Endodermal cell (in vitro differentiated cells): ENCODE results near the gene NFATC1. TPM values are rescaled to one million over a fixed set of nuclear protein-coding genes. Genes with fewer than 3 reads are reported as not detected.

Source experiments
- DNase-seq: peaks from one replicate; pipeline ENCODE4 v3.0.0-alpha.2; 2017
- H3K27ac ChIP-seq: 2 replicates; pipeline ENCODE4 v1.5.1; 2013; ENCODE audit warnings: mild to moderate bottlenecking, low read depth, low read length, moderate library complexity
- H3K27me3 ChIP-seq: 2 replicates; pipeline ENCODE4 v1.6.1; 2013; ENCODE audit warnings: mild to moderate bottlenecking, low read length, moderate library complexity; ENCODE audit not compliant: insufficient read depth, control insufficient read depth, poor library complexity, severe bottlenecking
- H3K36me3 ChIP-seq: 2 replicates; pipeline ENCODE4 v1.7.0; 2013; ENCODE audit warnings: mild to moderate bottlenecking, low read length, moderate library complexity; ENCODE audit not compliant: control insufficient read depth, insufficient read depth
- H3K4me1 ChIP-seq: one replicate; pipeline ENCODE4 v1.7.0; 2013; ENCODE audit warnings: low read length; ENCODE audit not compliant: control insufficient read depth, insufficient read depth
- H3K4me3 ChIP-seq: 2 replicates; pipeline ENCODE4 v1.5.1; 2013; ENCODE audit warnings: mild to moderate bottlenecking, low read length, moderate library complexity
- H3K9ac ChIP-seq: 2 replicates; pipeline ENCODE4 v1.6.1; 2013; ENCODE audit warnings: mild to moderate bottlenecking, low read length, moderate library complexity; ENCODE audit not compliant: poor library complexity, severe bottlenecking; ENCODE audit errors: extremely low read depth
- H3K9me3 ChIP-seq: 2 replicates; pipeline ENCODE4 v1.6.1; 2013; ENCODE audit warnings: mild to moderate bottlenecking, low read length, moderate library complexity; ENCODE audit not compliant: control insufficient read depth
- H3K27ac Mint-ChIP-seq: 2 replicates; pipeline ENCODE4 v1.8.0; 2020; ENCODE audit warnings: mixed read lengths
- H3K27me3 Mint-ChIP-seq: 2 replicates; pipeline ENCODE4 v1.8.0; 2021; ENCODE audit warnings: mild to moderate bottlenecking, mixed read lengths; ENCODE audit not compliant: insufficient read depth
- H3K36me3 Mint-ChIP-seq: 2 replicates; pipeline ENCODE4 v1.8.0; 2020; ENCODE audit warnings: low read depth, mixed read lengths
- H3K4me1 Mint-ChIP-seq: 2 replicates; pipeline ENCODE4 v1.8.0; 2020; ENCODE audit warnings: mixed read lengths
- H3K4me3 Mint-ChIP-seq: 2 replicates; pipeline ENCODE4 v1.8.0; 2020; ENCODE audit warnings: mild to moderate bottlenecking, moderate library complexity, mixed read lengths
- H3K9me3 Mint-ChIP-seq: 2 replicates; pipeline ENCODE4 v1.8.0; 2020; ENCODE audit warnings: mild to moderate bottlenecking, mixed read lengths
- CTCF ChIP-seq: fragments of 200-600 bp; sonication (generic); conservative IDR thresholded peaks from 2 replicates; pipeline ENCODE4 v1.5.0; 2021; ENCODE audit warnings: antibody characterized with exemption, mild to moderate bottlenecking
- WGBS, 2 experiments: methylation state at CpG; one replicate each; pipeline versions ENCODE4 v1.1.5 to v1.1.7; 2013; ENCODE audit warnings: missing lambda C conversion rate in 2 of 2, mixed read lengths in 1 of 2; ENCODE audit not compliant: insufficient coverage in 1 of 2, insufficient read length in 1 of 2; 5-methylcytosine and 5-hydroxymethylcytosine counted together
- total RNA-seq, 2 donors: library from RNA; stranded (reverse); fragmentation: NEBNext Ultra II Directional in 1 of 2; extraction: Animal tissue kit (Norgen Biotek cat#: 25700) in 1 of 2; gene quantifications; 2 replicates in 1 of 2; 3 replicates in 1 of 2; pipeline ENCODE4 v1.2.1, GENCODE V29; 2021

The NFATC1 gene
- total RNA-seq, 2 donors from 2014 or later = 23.4 to 32.5 TPM

DNA sequence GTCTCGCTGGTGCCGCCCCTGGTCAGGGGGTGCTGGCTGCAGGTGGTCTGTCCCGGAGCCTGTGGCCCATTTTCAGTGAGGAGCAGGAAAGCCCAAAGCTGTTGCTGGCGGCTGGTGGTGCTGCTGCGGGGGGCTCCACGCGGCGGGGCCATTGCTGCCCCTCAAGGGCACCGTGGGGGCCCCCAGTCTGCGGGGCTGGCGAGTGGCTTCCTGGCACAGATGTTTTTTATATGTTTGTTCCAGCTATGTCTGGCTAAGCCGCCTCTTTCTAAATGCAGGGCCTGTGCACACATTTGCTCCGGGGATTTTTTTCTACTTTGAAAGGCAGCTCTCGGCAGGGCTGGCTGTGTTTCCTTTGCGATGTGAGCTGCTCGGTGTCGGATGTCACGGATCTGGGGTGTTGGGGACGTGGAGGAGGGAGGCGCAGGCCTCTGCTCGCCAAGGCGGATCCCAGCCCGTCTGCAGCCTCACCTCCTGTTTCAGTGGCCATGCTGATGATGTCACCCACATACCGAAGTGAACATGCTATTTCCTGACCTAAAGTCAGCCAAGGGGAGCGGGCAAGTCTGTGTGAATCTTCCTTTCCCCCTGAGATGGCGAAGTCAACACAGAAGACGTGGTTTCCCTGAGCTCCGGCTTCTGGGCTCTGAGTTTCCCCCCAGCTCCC, 171.9 kb downstream of the NFATC1 start:
- Histone ChIP-seq H3K4me3 (no peak overlapping the region), H3K9me3 (peaks cover 3% of the 10 kb centered on the region), H3K36me3 (no peaks in the 10 kb centered on the region), H3K27me3 (no peaks in the 10 kb centered on the region), H3K4me1 (peaks cover 6% of the 10 kb centered on the region), H3K27ac (peak overlapping the region; percentile 87), H3K9ac (peak overlapping the region; percentile 13)
- Mint-ChIP-seq H3K36me3 (no peaks in the 10 kb centered on the region), H3K9me3 (peaks cover 13% of the 10 kb centered on the region), H3K27me3 (no peaks in the 10 kb centered on the region), H3K27ac (peak overlapping the region; percentile 90), H3K4me3 (no peak overlapping the region), H3K4me1 (peaks cover 24% of the 10 kb centered on the region)
- TF ChIP-seq CTCF = no peak
- peak; percentile 84 for DNase-seq
- WGBS, 2 experiments = 63 to 75% methylated on average over 23 to 28 of the region's 28 CpGs

GRCh38 chr18:79568543-79569205, 172.9 kb downstream of the NFATC1 start:
- Histone ChIP-seq H3K9ac (no peak overlapping the region), H3K27ac (no peak overlapping the region), H3K27me3 (no peaks in the 10 kb centered on the region), H3K36me3 (no peaks in the 10 kb centered on the region), H3K4me1 (peaks cover 6% of the 10 kb centered on the region), H3K9me3 (peaks cover 12% of the 10 kb centered on the region), H3K4me3 (no peak overlapping the region)
- Mint-ChIP-seq H3K27ac (no peak overlapping the region), H3K4me3 (no peak overlapping the region), H3K36me3 (no peaks in the 10 kb centered on the region), H3K4me1 (peaks cover 24% of the 10 kb centered on the region), H3K9me3 (peaks cover 23% of the 10 kb centered on the region), H3K27me3 (no peaks in the 10 kb centered on the region)
- DNase-seq = no peak
- TF ChIP-seq CTCF = no peak
- WGBS, 2 experiments = 95% methylated on average over 11 to 13 of the region's 13 CpGs

DNA sequence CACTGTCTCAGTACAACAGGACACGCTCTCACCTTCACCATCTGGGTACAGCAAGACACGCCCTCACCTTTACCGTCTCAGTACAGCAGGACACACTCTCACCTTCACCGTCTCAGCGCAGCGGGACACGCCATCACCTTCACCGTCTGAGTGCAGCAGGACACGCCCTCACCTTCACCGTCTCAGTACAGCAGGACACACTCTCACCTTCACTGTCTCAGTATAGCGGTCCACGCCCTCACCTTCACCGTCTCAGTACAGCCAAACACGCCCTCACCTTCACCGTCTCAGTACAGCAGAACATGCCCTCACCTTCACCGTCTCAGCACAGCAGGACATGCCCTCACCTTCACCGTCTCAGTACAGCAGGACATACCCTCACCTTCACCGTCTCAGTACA, 174.0 kb downstream of the NFATC1 start:
- Mint-ChIP-seq H3K9me3 (peaks cover 27% of the 10 kb centered on the region), H3K27me3 (no peaks in the 10 kb centered on the region), H3K4me1 (peaks cover 24% of the 10 kb centered on the region), H3K4me3 (no peak overlapping the region), H3K36me3 (no peaks in the 10 kb centered on the region), H3K27ac (no peak overlapping the region)
- no peaks in the 10 kb centered on the region for H3K27me3 ChIP-seq
- H3K9ac ChIP-seq = no peak overlapping the region
- no peak overlapping the region for H3K27ac ChIP-seq
- WGBS, 2 experiments = 87 to 99% methylated on average over 11 to 18 of the region's 18 CpGs
- H3K4me3 ChIP-seq = no peak overlapping the region
- peak; percentile 50 for DNase-seq
- peaks cover 12% of the 10 kb centered on the region for H3K9me3 ChIP-seq
- no peak for TF ChIP-seq CTCF
- peaks cover 6% of the 10 kb centered on the region for H3K4me1 ChIP-seq
- no peaks in the 10 kb centered on the region for H3K36me3 ChIP-seq
